Peyer's patch (tissue), 4 donors: ENCODE measurements around the gene TMEM219. TPM values are rescaled to one million over a fixed set of nuclear protein-coding genes. Genes with fewer than 3 reads are reported as not detected.

ENCODE experiments used
- DNase-seq, 3 donors: peaks; one replicate each; pipeline ENCODE4 v3.0.0-alpha.2; 2017 to 2019
- H3K27ac ChIP-seq, 4 donors: fragments of 200-600 bp; sonication (generic); one replicate each; pipeline ENCODE4 v1.5.1; 2016 to 2019
- H3K27me3 ChIP-seq, 2 donors: fragments of 200-600 bp; sonication (generic); one replicate each; pipeline ENCODE4 v1.5.1; 2019
- H3K36me3 ChIP-seq, 3 donors: fragments of 200-600 bp; sonication (generic); one replicate each; pipeline ENCODE4 v1.5.1; 2016 to 2019
- H3K4me1 ChIP-seq, 4 donors: fragments of 200-600 bp; sonication (generic); one replicate each; pipeline ENCODE4 v1.5.1; 2016 to 2019
- H3K4me3 ChIP-seq, 4 donors: fragments of 200-600 bp; sonication (generic); 1 replicate in 3 of 4; 2 replicates in 1 of 4; pipeline ENCODE4 v1.5.1; 2016 to 2019; ENCODE audit warnings: mild to moderate bottlenecking in 1 of 4
- H3K9me3 ChIP-seq, 4 donors: fragments of 200-600 bp; sonication (generic); one replicate each; pipeline ENCODE4 v1.5.1; 2016 to 2019; ENCODE audit warnings: mild to moderate bottlenecking in 1 of 4
- POLR2A ChIP-seq, 2 donors: fragments of 450-650 bp; IDR thresholded peaks; one replicate each; pipeline ENCODE4 v1.5.1; 2017; ENCODE audit warnings: antibody characterized with exemption in 2 of 2, mild to moderate bottlenecking in 2 of 2, moderate library complexity in 2 of 2
- total RNA-seq, 4 donors: library from RNA; depleted of rRNA; stranded (reverse); fragments of >200 nt; gene quantifications; one replicate each; pipeline ENCODE4 v1.1.0, GENCODE V29; 2016
- TF ChIP-seq, protein P1 (sequence below), 6 experiments: fragments of 450-650 bp in 4 of 6; fragments of 200-600 bp in 2 of 6; sonication (generic) in 1 of 6; IDR thresholded peaks; one replicate each; pipeline ENCODE4 v1.5.1; 2017 to 2019; ENCODE audit warnings: antibody characterized with exemption in 6 of 6, mild to moderate bottlenecking in 3 of 6, moderate library complexity in 1 of 6

Gene TMEM219
- total RNA-seq, 4 donors from 2014 or later = 103 to 201 (median 170) TPM

DNA sequence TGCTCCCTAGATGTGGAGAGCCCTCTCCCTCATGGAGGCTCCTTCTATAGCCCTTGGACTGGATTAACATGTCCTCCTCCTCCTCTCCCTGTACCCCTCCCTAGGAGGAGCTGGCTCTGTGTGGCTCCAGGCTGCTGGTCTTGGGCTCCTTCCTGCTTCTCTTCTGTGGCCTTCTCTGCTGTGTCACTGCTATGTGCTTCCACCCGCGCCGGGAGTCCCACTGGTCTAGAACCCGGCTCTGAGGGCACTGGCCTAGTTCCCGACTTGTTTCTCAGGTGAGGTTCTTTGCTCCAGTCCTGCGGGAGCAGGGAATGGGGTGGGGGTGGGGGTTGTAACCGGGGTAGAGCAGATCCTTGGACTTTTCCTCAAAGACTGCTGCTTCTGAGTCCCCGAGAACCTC lies 9.4 kb downstream of the TMEM219 start:
- Histone ChIP-seq H3K27me3 (no peaks in the 10 kb centered on the region), H3K36me3 (peaks cover 0 to 39% (median 0%) of the 10 kb centered on the region in 3 donors), H3K9me3 (no peaks in the 10 kb centered on the region), H3K27ac (no peak overlapping the region), H3K4me1 (peaks cover 0 to 25% (median 12%) of the 10 kb centered on the region in 4 donors), H3K4me3 (no peak overlapping the region)
- no peak for TF ChIP-seq POLR2A (IDR thresholded peaks at IDR 0.05)
- TF ChIP-seq, protein P1, sequence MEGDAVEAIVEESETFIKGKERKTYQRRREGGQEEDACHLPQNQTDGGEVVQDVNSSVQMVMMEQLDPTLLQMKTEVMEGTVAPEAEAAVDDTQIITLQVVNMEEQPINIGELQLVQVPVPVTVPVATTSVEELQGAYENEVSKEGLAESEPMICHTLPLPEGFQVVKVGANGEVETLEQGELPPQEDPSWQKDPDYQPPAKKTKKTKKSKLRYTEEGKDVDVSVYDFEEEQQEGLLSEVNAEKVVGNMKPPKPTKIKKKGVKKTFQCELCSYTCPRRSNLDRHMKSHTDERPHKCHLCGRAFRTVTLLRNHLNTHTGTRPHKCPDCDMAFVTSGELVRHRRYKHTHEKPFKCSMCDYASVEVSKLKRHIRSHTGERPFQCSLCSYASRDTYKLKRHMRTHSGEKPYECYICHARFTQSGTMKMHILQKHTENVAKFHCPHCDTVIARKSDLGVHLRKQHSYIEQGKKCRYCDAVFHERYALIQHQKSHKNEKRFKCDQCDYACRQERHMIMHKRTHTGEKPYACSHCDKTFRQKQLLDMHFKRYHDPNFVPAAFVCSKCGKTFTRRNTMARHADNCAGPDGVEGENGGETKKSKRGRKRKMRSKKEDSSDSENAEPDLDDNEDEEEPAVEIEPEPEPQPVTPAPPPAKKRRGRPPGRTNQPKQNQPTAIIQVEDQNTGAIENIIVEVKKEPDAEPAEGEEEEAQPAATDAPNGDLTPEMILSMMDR (IDR thresholded peaks at IDR 0.05) = no peak
- DNase-seq = no peak

DNA sequence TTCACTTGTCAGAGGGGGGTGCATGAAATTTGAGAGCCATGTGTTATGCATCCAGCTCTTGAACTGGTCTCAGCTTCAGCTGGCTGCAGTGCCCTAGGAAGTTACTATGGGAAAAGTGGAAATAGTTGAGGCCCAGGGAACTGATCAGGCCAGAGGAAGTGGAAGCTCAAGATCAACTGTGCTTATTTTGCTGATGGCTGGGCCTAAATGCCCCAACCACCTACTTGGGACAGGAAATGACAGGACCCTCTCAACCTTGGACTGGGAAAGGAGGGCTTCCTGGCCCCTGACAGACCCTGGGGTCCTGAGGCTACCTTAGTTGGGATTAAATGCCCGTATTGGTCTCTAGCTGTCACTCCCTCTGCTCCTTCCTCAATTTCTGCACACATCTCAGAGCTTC lies 10.6 kb downstream of the TMEM219 start:
- no peak overlapping the region for H3K4me3 ChIP-seq
- peaks cover 0 to 30% (median 0%) of the 10 kb centered on the region in 3 donors for H3K36me3 ChIP-seq
- H3K27me3 ChIP-seq = no peaks in the 10 kb centered on the region
- H3K4me1 ChIP-seq = peaks cover 0 to 35% (median 12%) of the 10 kb centered on the region in 4 donors
- no peak for DNase-seq
- TF ChIP-seq, protein P1 (IDR thresholded peaks at IDR 0.05) = no peak
- TF ChIP-seq POLR2A (IDR thresholded peaks at IDR 0.05) = no peak
- H3K9me3 ChIP-seq = no peaks in the 10 kb centered on the region
- H3K27ac ChIP-seq = no peak overlapping the region

DNA sequence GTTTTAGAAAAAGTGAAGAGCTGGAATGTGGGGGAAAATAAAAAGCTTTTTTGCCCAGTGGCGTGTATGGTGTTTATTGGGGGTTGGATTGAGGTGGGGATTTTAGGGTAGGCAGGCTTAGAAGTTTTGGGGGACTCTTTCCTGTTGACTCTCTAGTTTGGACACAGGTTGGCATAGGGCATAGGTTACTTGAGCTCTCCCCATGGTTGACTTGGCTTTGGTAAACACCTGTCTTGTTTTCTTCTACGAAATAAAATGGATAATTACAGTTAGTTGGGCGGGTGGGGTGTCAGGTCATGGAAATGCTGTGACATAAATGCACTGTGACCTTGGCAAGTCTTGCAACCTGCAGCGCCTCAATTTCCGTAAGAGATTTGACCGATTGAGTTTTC lies 11.1 kb downstream of the TMEM219 start:
- Histone ChIP-seq H3K4me3 (peak overlapping the region; percentile 72 to 96 (median 91)), H3K9me3 (no peaks in the 10 kb centered on the region), H3K27me3 (no peaks in the 10 kb centered on the region), H3K36me3 (peaks cover 0 to 31% (median 0%) of the 10 kb centered on the region in 3 donors), H3K27ac (peak overlapping the region in 3 of 4 donors; percentile 86 to 90 (median 87)), H3K4me1 (peaks cover 0 to 38% (median 12%) of the 10 kb centered on the region in 4 donors)
- no peak for TF ChIP-seq POLR2A (IDR thresholded peaks at IDR 0.05)
- TF ChIP-seq, protein P1 (IDR thresholded peaks at IDR 0.05) = no peak
- no peak for DNase-seq

DNA sequence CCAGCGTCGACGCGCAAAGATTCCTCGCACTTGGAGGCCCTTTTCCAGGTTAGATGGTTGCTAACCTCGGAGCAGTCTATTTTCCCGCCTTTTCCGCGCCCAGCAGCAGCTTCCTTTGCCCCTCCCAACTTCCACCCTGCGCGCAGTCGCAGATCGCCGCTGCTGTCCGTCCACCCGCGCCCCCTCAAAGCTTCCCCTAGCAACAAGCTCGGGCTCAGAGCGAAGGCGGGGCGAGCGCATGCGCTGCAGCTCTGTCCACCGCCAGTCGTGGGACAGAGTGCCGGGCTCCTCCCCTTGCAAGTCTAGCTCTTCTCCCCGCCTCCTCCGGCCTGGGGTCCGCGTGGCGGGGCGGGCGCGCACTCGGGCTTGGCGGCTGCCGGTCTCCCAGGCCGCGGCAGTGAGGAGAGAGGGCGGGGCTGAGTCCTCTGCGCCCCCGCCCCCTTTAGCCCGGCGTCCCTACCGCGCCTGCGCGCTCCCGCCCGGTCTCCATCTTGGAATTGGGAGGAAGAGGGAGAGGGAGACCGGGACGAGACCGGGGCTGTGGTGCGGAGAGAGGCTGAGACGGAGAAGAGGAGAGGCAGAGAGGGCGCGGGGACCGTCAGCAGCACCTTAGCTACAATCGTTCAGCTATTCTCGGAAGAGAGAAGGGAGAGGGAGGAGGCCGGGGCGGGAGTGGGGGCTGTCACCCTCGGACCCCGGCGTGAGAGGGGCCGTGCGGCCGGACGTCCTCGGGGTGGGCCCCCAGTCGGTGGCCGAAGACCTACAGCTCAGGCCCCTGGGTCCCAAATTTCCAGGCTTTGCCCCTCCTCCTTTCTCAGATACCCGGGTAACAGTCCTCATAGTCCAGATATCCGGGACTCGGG lies 11.7 kb downstream of the TMEM219 start, which contains the start of gene TAOK2:
Gene TAOK2, plus strand, starts transcription at position 485 of the 863 bp plus-strand sequence. CDS start 3,905 bp downstream, outside the sequence.
- Histone ChIP-seq H3K4me3 (peak within 1 kb of the TSS; percentile 72 to 96 (median 91)), H3K9me3 (no peaks in the 10 kb centered on the region), H3K27ac (peak within 1 kb of the TSS; percentile 86 to 92 (median 88)), H3K36me3 (peaks cover 0 to 31% (median 0%) of the 10 kb centered on the region in 3 donors), H3K4me1 (peaks cover 0 to 38% (median 12%) of the 10 kb centered on the region in 4 donors), H3K27me3 (no peaks in the 10 kb centered on the region)
- DNase-seq = peak; percentile 95 to 99 (median 97)
- peak; percentile 82 to 83 for TF ChIP-seq POLR2A (IDR thresholded peaks at IDR 0.05)
- TF ChIP-seq, protein P1 (IDR thresholded peaks at IDR 0.05) = peak in 1 of 6 experiments; percentile 3

DNA sequence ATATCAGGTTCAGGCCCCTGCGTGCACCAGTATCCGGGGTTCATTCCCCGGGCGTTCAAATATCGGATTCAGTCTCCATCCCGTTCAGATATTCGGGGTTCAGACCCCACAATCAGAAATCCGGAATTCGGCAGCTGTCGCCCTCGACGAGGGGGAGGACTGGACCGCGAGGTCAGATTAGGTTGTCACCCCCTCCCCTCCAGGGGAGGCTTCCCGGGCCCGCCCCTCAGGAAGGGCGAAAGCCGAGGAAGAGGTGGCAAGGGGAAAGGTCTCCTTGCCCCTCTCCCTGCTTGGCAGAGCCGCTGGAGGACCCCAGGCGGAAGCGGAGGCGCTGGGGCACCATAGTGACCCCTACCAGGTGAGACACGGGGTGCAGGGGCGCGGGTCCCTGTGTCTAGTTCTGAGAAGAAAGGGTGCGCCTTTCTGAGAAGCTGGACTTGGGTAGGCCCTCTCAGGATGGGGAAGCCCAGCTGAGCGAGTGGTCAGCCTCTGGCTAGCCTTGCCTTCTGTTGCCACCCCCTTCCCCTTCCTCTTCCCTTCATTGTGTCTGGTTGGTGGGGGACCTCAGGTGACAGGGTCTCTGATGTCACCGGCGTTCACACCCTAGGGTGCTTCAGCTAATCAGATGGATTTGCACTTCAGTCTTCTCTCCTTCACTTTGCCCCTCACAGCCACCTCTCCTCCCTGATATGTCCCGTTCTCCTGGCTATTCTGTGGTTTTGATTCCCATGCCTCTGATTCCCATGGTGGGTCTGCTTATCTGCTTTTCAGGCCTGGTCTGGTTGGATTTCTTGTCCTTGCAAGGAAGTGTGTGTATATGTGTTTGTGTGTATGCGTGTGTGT lies 12.6 kb downstream of the TMEM219 start:
- peaks cover 0 to 38% (median 12%) of the 10 kb centered on the region in 4 donors for H3K4me1 ChIP-seq
- peaks cover 0 to 34% (median 0%) of the 10 kb centered on the region in 3 donors for H3K36me3 ChIP-seq
- DNase-seq = no peak
- peak overlapping the region; percentile 86 to 92 (median 88) for H3K27ac ChIP-seq
- H3K9me3 ChIP-seq = no peaks in the 10 kb centered on the region
- H3K4me3 ChIP-seq = peak overlapping the region; percentile 72 to 96 (median 91)
- TF ChIP-seq, protein P1 (IDR thresholded peaks at IDR 0.05) = no peak
- no peak for TF ChIP-seq POLR2A (IDR thresholded peaks at IDR 0.05)
- no peaks in the 10 kb centered on the region for H3K27me3 ChIP-seq
